Glomerular visceral epithelial cell (primary cell): ENCODE results near the gene LIMD2.
"Not testable (repeated sequence)": the region's sequence is repeated elsewhere in the genome, so short reads cannot be mapped to it uniquely, and the experiment has no call there.

Source experiments
- DNase-seq: peaks from one replicate; pipeline ENCODE4 v3.0.0-alpha.2; 2016; ENCODE audit errors: extremely low spot score

Gene LIMD2

DNA sequence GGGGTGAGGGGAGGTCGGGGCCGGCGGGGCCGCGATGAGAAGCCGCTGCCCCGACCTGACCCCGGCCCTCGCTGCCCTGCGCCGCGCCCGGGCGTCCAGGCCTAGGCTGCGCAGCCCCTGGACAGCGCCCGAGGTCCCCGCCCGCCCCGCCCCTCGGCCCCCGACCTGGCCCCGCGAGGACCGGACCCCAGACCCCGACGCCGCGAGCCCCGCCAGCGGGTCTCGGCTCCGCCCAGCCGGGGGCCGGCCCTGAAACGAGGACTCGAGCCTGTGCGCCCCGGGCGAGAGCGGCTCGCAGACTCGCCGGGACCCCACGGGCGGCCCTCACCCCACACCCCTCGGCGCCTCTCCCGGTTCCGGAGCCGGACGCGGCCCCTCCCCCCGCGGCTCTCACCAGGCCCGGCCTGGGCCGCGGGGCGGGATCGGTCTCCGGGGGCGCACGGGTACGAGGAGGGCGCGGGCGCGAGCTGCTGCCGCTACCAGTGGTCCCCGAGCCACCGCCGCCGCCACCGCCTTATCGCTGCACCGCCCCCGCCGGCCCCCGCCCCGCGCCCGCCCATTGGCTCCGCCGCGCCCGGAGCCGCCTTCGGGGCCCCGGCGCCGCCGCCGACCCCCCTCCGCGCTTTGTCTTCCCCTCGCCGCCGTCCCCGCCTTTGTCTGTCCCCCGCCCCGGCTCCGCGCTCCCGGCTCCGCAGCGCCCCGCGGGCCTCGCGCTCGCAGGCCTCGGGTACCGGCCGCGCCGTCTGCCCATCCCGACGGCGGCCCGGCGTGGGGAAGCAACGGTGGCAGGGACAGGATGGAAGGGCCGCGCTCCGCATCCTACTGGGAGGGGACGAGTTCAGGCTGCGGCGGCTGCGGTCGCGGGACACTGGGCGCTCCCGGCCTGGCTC is at the start of gene LIMD2:
LIMD2 (minus strand) TSS at position 488 of the 890 bp plus-strand sequence. CDS start 827 bp downstream, outside the sequence.
- peak; percentile 65 for DNase-seq

DNA sequence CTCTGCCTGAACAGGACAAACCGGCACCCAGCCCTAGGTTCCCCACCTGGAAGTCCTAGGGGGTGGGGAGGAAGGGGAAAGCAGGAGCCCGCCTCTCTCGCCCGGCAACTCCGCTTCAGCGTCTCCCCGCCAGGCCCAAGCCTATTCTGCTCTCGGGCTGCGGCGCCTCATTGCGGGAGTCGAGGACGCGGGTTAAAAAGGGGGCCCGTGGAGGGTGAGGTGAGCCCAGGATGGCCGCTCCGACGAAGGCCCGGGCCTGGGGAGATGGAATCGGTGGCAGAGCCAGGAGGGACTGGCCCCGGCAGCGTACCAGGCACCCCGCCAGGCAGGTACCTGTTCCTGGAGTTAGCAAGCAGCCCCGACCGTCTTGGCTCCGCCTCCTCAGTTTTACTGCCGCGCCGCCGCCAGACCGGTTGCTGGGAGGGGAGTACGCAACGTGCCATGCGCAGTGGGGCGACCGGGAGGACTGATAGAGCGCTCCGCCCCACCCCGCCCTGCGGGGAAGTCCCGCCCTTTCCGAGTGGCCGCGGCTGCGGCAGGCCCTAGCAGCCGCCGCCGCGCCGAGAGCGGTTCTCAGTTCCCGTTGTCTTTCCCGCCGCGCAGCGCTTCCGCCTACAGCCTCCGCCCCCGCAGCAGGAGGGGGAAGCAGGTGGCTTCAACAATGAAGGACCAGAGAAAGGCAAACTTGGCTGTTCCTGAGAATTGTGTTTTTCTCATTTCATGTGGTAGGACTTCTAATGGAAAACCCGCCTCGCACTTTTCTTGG is 41.7 kb upstream of the LIMD2 start, which contains the start of gene STRADA:
STRADA (minus strand) TSS at position 392 of the 766 bp plus-strand sequence. CDS start 13,430 bp downstream, outside the sequence.
- DNase-seq, result peak; percentile 98

DNA sequence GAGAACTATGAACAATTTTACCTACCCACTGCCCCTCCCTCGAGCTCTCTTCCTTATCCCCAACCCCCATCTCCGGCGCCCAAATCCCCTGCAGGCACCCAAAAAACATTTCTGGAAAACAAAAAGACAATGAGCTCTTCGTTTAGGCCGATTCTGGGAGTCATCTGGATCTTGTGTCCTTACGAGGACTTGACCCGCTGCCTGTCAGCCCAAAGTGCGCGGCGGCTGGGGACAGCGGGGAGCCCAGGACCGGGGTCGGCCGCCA is 41.1 kb upstream of the LIMD2 start:
- DNase-seq, result no peak

DNA sequence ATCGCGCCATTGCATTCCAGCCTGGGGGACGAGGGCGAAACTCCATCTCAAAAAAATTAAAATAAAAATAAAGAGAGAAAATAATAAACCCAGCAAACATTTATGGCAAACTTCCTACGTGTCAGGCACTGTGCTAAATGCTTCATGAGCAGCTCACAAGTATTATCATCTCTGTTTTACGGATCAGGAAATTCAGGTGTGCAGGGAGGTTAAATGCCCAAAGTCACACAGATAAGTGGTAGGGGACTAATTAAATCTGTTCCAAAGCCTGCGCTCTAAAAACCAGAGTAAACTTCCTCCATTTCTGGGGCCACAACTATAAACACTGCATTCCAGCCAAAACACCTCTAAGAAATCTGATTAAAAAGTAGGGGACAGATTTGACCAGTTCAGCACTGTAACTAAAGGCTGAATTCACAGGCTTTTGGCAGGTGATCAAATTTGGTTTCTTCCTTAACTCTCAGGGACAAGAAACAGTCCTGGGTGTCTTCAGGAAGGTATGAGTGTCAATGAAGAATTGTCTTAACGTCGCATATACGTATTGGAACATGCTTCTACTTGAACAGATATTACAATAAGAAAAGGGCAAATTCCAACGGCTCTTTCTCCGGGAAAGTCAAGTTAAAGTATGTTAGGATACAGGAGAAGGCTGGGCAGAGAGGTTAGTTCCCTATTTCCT is 40.7 kb upstream of the LIMD2 start:
- no peak for DNase-seq

DNA sequence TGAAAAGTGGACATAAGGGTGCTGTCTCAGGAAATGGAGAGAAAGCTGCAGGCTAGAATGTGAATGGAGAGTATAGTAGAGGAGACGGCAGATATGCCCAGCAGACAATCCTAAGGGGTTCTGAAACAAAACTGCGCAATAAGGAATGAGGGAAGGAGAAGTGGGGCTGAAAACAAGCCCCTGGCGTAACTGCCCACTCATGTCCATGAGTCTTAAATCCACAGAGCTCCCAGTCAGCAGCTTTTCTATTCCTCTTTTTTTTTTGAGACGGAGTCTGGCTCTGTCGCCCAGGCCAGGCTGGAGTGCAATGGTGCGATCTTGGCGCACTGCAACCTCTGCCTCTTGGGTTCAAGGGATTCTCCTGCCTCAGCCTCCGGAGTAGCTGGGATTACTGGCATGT is 35.8 kb upstream of the LIMD2 start:
- DNase-seq, result no peak

DNA sequence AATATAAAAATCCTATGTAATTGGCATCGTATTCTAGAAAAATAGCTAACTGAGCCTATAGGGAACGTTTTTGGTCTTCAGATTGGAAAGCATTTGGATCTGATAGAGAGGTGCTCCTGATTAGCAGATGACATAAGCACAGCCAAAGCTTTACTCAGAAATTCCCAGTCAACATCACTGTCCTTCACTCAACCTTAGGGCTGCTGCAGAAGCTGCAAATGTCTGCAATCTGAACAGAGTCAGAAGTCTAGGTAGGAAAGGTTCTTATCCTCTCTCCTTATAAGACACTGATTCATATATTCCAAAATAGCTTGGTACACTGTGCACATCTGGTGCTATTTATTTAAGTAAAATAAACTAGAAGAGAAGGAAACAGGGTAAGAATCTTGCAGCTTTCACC is 22.5 kb upstream of the LIMD2 start:
- DNase-seq, result no peak

DNA sequence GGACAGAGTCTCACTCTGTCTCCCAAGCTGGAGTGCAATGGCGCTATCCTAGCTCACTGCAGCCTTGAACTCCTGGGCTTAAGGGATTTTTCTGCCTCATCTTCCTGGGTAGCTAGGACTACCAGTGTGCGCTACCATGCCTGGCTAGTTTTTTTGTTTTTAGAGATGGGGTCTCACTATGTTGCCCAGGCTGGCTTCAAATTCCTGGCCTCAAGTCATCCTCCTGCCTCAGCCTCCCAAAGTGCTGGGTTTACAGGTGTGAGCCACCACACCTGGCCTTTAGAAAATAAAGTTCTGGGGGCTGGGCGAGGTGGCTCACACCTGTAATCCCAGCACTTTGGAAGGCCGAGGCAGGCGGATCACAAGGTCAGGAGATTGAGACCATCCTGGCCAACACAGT is 20.3 kb upstream of the LIMD2 start:
- not testable (repeated sequence) for DNase-seq

DNA sequence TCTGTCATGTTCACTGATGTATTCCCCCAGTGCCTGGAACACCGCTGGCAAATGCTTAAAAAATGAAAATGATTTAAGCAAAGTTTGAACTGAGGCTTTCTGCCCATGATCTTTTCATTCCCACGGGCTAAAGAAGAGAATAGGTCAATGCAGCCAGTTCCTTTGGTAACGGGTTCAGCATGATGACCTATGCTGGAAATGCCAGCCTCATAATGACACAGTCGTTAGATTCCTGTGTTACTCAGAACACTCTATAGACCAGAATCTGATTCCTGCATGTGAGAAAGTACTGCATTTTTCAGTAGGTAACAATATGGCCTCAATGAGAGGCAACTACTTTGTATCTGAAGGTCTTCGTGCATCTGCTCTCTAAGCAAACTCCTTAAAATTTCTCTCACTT is 19.1 kb upstream of the LIMD2 start:
- no peak for DNase-seq

DNA sequence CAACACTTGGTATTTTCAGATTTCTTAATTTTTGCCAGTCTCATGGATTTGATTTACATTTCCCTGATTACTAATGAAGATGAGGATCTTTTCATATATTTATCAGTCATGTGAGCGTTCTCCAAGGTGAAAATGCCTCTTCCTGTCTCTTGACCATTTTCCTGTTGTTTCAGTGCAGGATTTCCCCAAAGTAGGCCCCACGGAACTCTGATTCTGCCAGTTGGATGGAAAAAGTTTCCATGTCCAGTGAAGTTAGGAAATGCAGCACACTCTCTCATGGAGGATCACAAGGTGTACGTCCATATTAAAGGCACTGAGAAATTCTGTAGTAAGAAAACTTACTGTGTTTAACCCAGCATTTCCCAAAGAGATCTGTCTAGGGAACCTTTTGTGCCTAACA is 16.5 kb upstream of the LIMD2 start:
- DNase-seq, result no peak

DNA sequence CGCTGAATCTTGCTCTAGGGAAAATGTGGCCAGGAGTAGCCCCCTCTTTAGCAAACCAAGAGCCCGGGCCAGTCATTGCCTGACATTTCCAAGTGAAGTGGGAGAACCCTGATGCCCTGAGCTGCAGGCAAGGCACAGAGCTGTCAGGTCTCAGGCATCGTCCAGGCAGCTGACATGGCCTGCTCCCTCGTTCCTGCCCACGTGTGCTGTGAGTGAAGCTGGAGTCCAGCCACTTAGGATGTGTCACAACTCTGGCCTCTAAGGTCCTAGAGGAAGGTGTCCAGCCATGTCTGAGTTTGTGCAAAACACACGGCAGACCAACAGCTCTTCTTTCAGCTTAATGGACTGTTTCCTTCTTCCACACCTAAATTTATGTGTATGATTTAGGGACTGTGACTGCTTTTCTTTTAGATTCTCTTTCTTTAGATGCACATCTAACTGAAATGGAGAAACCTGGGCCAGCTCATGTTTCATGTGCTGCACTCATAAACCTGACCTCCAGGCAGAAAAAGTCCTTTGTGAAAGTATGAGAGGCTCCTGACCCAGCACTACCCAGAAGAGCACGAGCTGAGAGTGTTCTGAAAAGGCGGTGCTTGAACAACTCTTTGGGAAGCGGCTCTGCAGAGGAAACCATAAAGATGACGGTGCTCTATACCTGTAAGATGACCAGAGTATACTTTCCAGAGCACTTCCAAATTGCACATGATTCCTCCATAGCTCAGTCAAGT is 14.8 kb upstream of the LIMD2 start:
- DNase-seq, result no peak

DNA sequence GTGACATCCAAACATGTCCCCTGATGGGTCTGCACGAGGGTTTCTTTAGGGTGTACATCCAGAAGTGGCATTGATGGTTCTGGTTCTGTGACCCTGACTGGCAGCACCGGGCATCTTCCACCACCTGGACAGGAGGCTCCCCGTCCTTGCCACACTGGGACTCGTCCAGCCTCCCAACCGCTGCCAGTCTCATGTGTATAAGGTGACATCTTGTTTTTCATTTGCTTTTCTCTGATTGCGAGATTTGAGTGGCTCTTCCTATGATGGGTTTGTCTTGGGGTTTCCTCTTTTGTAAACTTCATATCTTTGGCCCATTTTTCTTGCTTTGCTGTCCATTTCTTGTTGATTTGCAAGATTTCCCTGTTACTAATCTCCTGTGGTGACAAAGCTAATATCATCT is 9.2 kb upstream of the LIMD2 start:
- DNase-seq, result no peak

DNA sequence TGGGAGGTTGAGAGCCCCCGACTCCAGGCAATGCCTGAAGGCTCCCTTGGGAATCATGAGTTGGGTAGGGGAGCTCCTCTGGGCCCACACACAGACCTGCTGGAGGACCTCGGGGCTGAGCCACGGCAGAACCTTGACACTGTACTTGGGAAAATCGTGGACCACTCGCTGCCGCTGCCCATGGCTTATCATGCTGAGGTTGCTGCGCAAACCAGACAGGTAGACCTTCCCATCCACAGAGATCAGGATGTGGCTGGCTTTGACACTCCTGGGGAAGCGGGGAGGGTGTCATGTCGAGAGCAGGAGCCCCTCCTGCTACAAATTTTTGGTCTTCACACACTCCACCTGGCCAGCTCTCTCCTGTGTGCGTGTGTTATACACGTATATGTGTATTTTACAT is 7.2 kb upstream of the LIMD2 start:
- no peak for DNase-seq

DNA sequence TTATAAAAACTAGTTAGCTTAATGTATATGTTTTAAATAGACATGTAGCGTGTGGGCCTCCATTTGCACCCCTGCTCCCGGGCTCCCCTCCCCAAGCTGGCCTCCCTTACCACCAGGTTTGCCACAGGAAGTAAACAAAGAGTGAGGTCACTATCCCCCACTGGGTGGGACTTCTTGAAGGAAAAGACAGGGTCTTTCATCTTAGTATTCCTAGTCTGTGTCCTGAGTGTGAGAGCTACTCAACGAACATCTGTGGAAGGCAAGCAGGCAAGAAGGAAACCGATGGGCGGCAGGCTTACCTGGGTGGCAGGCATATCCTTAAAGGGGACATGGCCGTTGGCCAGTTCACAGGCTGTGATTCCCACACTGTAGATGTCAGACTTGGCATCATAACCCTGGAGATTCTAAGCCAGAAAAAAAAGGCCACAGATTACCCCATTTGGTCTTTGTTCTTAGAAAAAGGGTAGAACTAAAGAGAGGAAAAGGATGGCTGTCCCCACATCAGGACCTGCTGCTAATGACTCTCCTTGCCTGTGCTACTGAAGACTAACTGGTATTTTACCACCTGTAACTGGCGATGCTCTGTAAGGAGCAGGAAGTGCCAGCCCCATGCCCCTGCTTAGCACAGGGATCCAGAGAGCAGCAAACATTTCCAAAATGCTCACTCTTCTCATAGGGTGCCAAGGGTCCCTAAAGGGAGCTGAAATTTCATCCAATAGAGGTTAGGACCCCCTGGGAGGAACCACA is 6.6 kb upstream of the LIMD2 start:
- no peak for DNase-seq

DNA sequence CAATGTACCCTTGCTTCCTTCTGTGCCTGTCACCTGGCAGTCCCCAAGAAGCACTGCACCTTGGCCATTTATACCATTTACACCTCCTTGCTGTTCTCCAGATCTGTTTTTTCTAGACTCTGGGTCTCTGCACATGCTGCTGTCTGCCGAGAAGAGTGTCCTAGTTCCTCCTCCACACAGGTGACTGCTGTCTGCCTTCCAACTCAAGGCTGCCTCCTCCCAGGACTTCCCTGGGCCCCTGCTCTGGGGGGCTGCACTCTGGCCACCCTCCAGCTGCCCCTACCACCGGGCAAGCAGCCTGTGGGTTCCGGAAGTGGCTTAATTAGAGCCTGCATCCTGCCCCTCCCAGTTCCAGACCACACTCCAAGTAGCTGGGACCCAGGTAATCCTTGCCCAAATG is 5.7 kb upstream of the LIMD2 start:
- no peak for DNase-seq

DNA sequence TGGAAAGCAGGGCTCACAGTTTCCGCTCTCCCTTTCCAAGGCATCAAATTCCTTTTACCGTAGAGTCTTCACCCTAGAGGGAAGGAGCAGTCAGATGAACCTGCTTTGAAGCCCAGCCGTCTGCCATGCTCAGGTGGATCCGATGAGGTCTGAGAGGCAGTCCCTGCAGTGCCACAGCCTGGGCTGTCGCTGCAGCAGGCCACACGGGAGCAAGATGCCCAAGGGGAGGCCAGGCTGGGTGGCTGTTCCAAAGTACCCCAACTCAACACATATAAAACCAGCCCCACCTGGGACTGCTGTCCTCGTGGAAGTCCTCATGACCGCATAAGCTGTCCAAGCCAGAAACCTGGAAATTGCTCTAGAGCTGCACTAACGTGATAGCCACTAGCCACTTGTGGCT is 4.9 kb upstream of the LIMD2 start:
- DNase-seq, result no peak

DNA sequence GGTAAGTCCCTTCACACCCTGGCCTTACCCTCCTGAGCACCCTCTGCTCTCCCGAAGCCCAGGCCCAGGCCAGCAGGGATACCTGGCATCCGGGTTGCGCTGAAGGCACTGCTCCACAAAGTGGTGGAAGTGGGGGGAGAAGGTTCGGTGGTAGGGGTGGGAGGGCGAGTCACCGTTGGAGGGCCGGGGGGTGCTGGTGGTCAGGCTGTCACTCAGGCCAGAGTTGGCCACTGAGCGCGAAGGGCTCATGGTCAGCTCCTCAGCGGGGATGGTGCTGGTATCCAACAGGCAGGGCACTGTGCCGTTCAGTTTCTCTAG is 4.3 kb upstream of the LIMD2 start:
- DNase-seq, result no peak

DNA sequence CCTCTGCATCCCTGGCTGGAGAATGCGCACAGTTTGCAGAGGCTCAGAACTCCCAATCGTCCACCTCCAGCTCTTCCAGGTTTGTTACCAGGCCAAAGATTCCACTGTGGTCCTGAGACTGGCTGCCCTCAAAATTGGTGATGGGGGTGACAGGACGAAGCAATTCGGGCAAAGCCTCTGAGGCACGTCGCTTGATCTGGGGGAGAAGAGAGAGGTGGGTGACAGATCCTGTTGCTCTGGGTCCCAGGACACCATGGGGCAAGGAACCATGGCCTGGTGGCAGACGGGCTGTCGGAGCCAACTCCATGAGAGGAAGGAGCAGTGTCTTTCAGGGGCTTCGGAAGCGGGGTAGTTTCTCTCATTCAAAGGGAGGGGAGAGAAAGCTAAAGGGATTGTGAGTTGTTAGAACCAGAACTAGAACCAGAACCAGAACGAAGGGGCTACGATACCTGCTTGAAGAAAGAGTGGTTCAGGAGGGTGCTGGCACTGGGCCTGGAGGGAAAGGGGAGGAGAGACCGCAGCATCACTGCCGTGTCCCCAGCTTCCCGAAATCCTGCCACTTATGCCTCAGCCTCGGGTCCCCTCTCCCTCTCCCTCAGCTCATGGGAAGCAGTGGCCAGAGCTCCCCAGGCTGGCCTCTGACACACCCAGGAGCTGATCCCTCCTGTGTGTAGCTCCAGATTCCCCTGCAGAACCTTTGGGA is 3.8 kb upstream of the LIMD2 start:
- no peak for DNase-seq

DNA sequence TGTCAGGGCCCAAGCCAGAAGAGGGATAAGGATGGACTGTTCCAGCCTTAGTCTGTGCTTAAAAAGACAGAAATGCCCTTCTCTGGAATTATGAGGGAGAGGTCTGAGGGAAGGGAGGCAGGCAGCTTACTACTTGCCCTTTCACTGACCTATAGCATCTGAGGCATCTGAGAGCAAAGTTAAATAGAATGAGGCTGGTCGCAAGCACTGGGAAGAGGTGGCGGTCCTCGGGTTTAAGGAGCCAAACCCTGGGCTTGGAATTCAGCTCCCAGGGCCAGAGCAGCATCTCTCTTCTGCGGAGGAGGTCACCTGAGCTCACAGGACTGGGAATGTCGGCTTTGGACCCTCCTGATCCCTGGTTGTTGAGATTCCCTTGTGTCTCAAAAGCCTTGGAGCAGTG is 3.1 kb upstream of the LIMD2 start:
- no peak for DNase-seq

DNA sequence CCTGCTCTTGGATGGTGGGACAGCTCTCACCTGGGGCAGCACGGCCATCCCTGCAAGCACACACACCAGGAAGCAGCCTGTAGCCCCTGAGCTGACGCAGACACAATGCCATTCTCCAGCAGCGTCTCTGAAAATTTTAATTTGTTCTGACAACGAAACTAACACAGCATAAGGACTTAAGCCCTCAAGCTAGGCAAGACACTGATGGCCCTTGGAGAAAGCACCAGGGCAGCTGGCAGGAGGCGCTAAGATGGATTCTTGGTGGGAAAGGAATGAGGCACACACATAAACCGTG is 2.7 kb upstream of the LIMD2 start:
- no peak for DNase-seq

DNA sequence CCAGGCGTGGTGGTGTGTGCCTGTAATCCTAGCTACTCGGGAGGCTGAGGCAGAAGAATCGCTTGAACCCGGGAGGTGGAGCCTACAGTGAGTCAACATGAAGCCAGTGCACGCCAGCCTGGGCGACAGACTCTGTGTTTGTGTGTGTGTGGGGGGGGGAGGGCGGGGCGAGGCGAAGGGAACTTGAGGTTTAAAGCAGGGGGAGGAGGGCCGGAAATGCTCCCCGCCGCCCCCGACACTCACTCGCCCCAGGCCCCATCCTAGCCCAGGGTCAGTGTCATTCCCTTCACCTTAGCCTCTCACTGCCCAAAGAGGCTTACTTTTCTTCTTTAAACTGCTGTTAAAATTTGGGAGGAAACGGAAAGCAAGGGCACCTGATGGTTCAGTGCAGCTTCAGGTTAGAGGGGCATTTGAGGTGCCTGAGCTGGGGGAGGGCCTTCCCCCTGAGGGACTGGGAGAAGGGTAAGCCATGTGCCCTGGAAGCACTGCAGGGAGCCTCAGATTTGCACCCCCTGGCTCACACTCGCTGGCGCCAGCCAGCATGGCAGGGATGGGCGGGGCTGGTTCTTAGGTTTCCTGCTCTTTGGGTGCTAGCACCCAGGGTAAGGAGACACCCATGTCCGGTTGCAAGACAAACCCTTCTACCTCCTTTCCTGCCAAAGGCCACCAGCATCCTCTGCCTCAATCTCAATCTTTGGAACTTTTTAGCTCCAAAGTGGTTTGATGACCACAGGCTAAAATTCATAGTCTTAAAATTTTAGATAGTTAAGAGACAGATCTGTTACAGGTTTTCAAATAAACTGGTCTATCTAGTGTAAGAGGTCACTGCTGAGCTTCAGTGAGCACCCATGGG is 2.2 kb upstream of the LIMD2 start:
- DNase-seq, result no peak
